Upper lobe of left lung (tissue), 6 donors: ENCODE data around the gene FNTB. TPM values are rescaled to one million over a fixed set of nuclear protein-coding genes. Genes with fewer than 3 reads are reported as not detected.

ENCODE experiments used
- ATAC-seq, 2 donors: fragments of 200-7000 bp; cut with Tn5 transposase; one replicate each; pipeline ENCODE4 v1.9.1; 2022; ENCODE audit warnings: mild to moderate bottlenecking in 2 of 2, moderate library complexity in 2 of 2; ENCODE audit not compliant: low FRiP score in 2 of 2
- DNase-seq, 2 donors: peaks; one replicate each; pipeline ENCODE4 v3.0.0-alpha.2; 2019 to 2020
- H3K27ac ChIP-seq, 4 donors: fragments of 200-600 bp; sonication (generic); one replicate each; pipeline ENCODE4 v1.5.1; 2016 to 2019
- H3K27me3 ChIP-seq, 4 donors: fragments of 200-600 bp; sonication (generic); one replicate each; pipeline ENCODE4 v1.5.1; 2017 to 2019
- H3K36me3 ChIP-seq, 4 donors: fragments of 200-600 bp; sonication (generic); one replicate each; pipeline ENCODE4 v1.5.1; 2016 to 2019
- H3K4me1 ChIP-seq, 4 donors: fragments of 200-600 bp; sonication (generic); one replicate each; pipeline ENCODE4 v1.5.1; 2018 to 2019
- H3K4me3 ChIP-seq, 4 donors: fragments of 200-600 bp; sonication (generic); one replicate each; pipeline ENCODE4 v1.5.1; 2017 to 2019; ENCODE audit warnings: mild to moderate bottlenecking in 2 of 4, moderate library complexity in 1 of 4
- H3K9me3 ChIP-seq, 4 donors: fragments of 200-600 bp; sonication (generic); one replicate each; pipeline ENCODE4 v1.5.1; 2018 to 2019
- CTCF ChIP-seq, 6 experiments: fragments of 450-650 bp in 4 of 6; fragments of 200-600 bp in 2 of 6; sonication (generic) in 2 of 6; IDR thresholded peaks; one replicate each; pipeline ENCODE4 v1.5.1; 2016 to 2019; ENCODE audit warnings: antibody characterized with exemption in 6 of 6
- EP300 ChIP-seq, 4 donors: sonication (generic); formaldehyde crosslinking; IDR thresholded peaks; one replicate each; pipeline ENCODE4 v1.5.1; 2017; ENCODE audit warnings: antibody characterized with exemption in 4 of 4, control low read depth in 2 of 4
- POLR2A ChIP-seq, 4 donors: fragments of 450-650 bp; IDR thresholded peaks; one replicate each; pipeline ENCODE4 v1.5.1; 2016 to 2017; ENCODE audit warnings: antibody characterized with exemption in 4 of 4, mild to moderate bottlenecking in 2 of 4
- POLR2AphosphoS5 ChIP-seq, 2 donors: sonication (generic); formaldehyde crosslinking; IDR thresholded peaks; one replicate each; pipeline ENCODE4 v1.5.1; 2017; ENCODE audit warnings: antibody characterized with exemption in 2 of 2
- WGBS, 2 donors: methylation state at CpG; one replicate each; pipeline ENCODE4 v1.1.5; 2017 to 2018; 5-methylcytosine and 5-hydroxymethylcytosine counted together
- total RNA-seq, 6 donors: library from RNA; depleted of rRNA in 4 of 6; stranded (reverse); fragments of >200 nt in 4 of 6; gene quantifications; one replicate each; pipeline versions ENCODE4 v1.1.0 to v1.2.1, GENCODE V29; 2016 to 2021
- donor health status: DM: no; HTN: no; CAD: no; lungs with moderate emphysema.
- donor health status: DM: no; HTN: yes; CAD: no; lungs with severe emphysema.

Gene FNTB
- total RNA-seq, 6 donors from 2014 or later: 9.5 to 30.1 (median 16.0) TPM

- Histone ChIP-seq H3K4me3 (no peak overlapping the region), H3K4me1 (peaks cover 0 to 6% (median 2%) of the 10 kb centered on the region in 4 donors), H3K27ac (no peak overlapping the region), H3K27me3 (no peaks in the 10 kb centered on the region), H3K9me3 (no peaks in the 10 kb centered on the region), H3K36me3 (peaks cover 0 to 4% (median 0%) of the 10 kb centered on the region in 4 donors)
- no peak for DNase-seq
- no peak for TF ChIP-seq CTCF (IDR thresholded peaks at IDR 0.05)
- TF ChIP-seq POLR2A (IDR thresholded peaks at IDR 0.05): no peak
- TF ChIP-seq EP300 (IDR thresholded peaks at IDR 0.05): no peak
- no peak for TF ChIP-seq POLR2AphosphoS5 (IDR thresholded peaks at IDR 0.05)
- ATAC-seq: no peak
- 83 to 90% methylated on average over 6 of the region's 6 CpGs for WGBS, 2 donors
Measured at GRCh38 chr14:65000898-65001591, 14.3 kb downstream of the FNTB start.

- Histone ChIP-seq H3K9me3 (no peaks in the 10 kb centered on the region), H3K36me3 (peaks cover 0 to 4% (median 0%) of the 10 kb centered on the region in 4 donors), H3K4me3 (no peak overlapping the region), H3K27me3 (no peaks in the 10 kb centered on the region), H3K27ac (no peak overlapping the region), H3K4me1 (peaks cover 0 to 6% (median 2%) of the 10 kb centered on the region in 4 donors)
- WGBS, 2 donors: 97% methylated on average over 6 of the region's 6 CpGs
- TF ChIP-seq POLR2AphosphoS5 (IDR thresholded peaks at IDR 0.05) (no peak), CTCF (IDR thresholded peaks at IDR 0.05) (no peak), POLR2A (IDR thresholded peaks at IDR 0.05) (no peak), EP300 (IDR thresholded peaks at IDR 0.05) (no peak)
- DNase-seq (no peak), ATAC-seq (no peak)
Measured at GRCh38 chr14:65001723-65002122, 15.0 kb downstream of the FNTB start.

GRCh38 chr14:65002586-65003210, 16.0 kb downstream of the FNTB start:
- no peak overlapping the region for H3K27ac ChIP-seq
- WGBS, 2 donors: 58 to 66% methylated on average over 6 of the region's 6 CpGs
- no peak for TF ChIP-seq CTCF (IDR thresholded peaks at IDR 0.05)
- no peak for TF ChIP-seq POLR2AphosphoS5 (IDR thresholded peaks at IDR 0.05)
- H3K4me3 ChIP-seq: no peak overlapping the region
- no peak for ATAC-seq
- no peak for DNase-seq
- H3K36me3 ChIP-seq: peaks cover 0 to 4% (median 0%) of the 10 kb centered on the region in 4 donors
- H3K27me3 ChIP-seq: no peaks in the 10 kb centered on the region
- H3K4me1 ChIP-seq: peaks cover 0 to 6% (median 2%) of the 10 kb centered on the region in 4 donors
- no peaks in the 10 kb centered on the region for H3K9me3 ChIP-seq

GRCh38 chr14:65003394-65003793, 16.7 kb downstream of the FNTB start:
- Histone ChIP-seq H3K27me3 (no peaks in the 10 kb centered on the region), H3K9me3 (no peaks in the 10 kb centered on the region), H3K27ac (no peak overlapping the region), H3K4me1 (peaks cover 0 to 6% (median 2%) of the 10 kb centered on the region in 4 donors), H3K36me3 (peaks cover 0 to 4% (median 0%) of the 10 kb centered on the region in 4 donors), H3K4me3 (no peak overlapping the region)
- ATAC-seq (no peak), DNase-seq (no peak)
- no peak for TF ChIP-seq POLR2A (IDR thresholded peaks at IDR 0.05)
- TF ChIP-seq EP300 (IDR thresholded peaks at IDR 0.05): no peak
- TF ChIP-seq POLR2AphosphoS5 (IDR thresholded peaks at IDR 0.05): no peak
- no peak for TF ChIP-seq CTCF (IDR thresholded peaks at IDR 0.05)
- WGBS, 2 donors: 79 to 84% methylated on average over 2 of the region's 2 CpGs
